Measurements from ENCODE around the gene TGM3. TPM values are rescaled to one million over a fixed set of nuclear protein-coding genes. Genes with fewer than 3 reads are reported as not detected.

TGM3 gene
- total RNA-seq, 2 donors from 2014 or later, result 0.27 TPM; not detected in 1

GRCh38 chr20:2374346-2375125 is 78.7 kb downstream of the TGM3 start:
- no peak overlapping the region for H3K27ac ChIP-seq
- no peak overlapping the region for H3K4me3 ChIP-seq
- no peak for TF ChIP-seq CTCF (IDR thresholded peaks at IDR 0.05)
- ATAC-seq (ENCODE audit: insufficient number of reproducible peaks, low FRiP score, low read depth) (no peak), DNase-seq (ENCODE audit: low spot score) (no peak)
- no peaks in the 10 kb centered on the region for H3K4me1 ChIP-seq (ENCODE audit: control insufficient read depth in 1 of 2, low read depth in 2 of 2)
- no peaks in the 10 kb centered on the region for H3K27me3 ChIP-seq (replicated peaks; ENCODE audit: insufficient read depth)
- H3K36me3 ChIP-seq, result no peaks in the 10 kb centered on the region
- no peaks in the 10 kb centered on the region for H3K9me3 ChIP-seq

- no peak for TF ChIP-seq CTCF (IDR thresholded peaks at IDR 0.05)
- H3K4me3 ChIP-seq, result no peak overlapping the region
- no peaks in the 10 kb centered on the region for H3K4me1 ChIP-seq (ENCODE audit: control insufficient read depth in 1 of 2, low read depth in 2 of 2)
- no peak for DNase-seq (ENCODE audit: low spot score)
- H3K27ac ChIP-seq, result no peak overlapping the region
- no peaks in the 10 kb centered on the region for H3K36me3 ChIP-seq
- H3K9me3 ChIP-seq, result no peaks in the 10 kb centered on the region
- no peak for ATAC-seq (ENCODE audit: insufficient number of reproducible peaks, low FRiP score, low read depth)
- no peaks in the 10 kb centered on the region for H3K27me3 ChIP-seq (replicated peaks; ENCODE audit: insufficient read depth)
Measured at GRCh38 chr20:2378893-2379292, 83.1 kb downstream of the TGM3 start.

- Histone ChIP-seq H3K4me3 (no peak overlapping the region), H3K27me3 (replicated peaks; ENCODE audit: insufficient read depth) (no peaks in the 10 kb centered on the region), H3K36me3 (no peaks in the 10 kb centered on the region), H3K9me3 (no peaks in the 10 kb centered on the region), H3K27ac (no peak overlapping the region), H3K4me1 (ENCODE audit: control insufficient read depth in 1 of 2, low read depth in 2 of 2) (no peaks in the 10 kb centered on the region)
- DNase-seq (ENCODE audit: low spot score) (no peak), ATAC-seq (ENCODE audit: insufficient number of reproducible peaks, low FRiP score, low read depth) (no peak)
- no peak for TF ChIP-seq CTCF (IDR thresholded peaks at IDR 0.05)
Measured at GRCh38 chr20:2379511-2380229, 83.9 kb downstream of the TGM3 start.

- no peak within 1 kb of the TSS for H3K27ac ChIP-seq
- no peaks in the 10 kb centered on the region for H3K9me3 ChIP-seq
- no peak for ATAC-seq (ENCODE audit: insufficient number of reproducible peaks, low FRiP score, low read depth)
- no peaks in the 10 kb centered on the region for H3K27me3 ChIP-seq (replicated peaks; ENCODE audit: insufficient read depth)
- no peaks in the 10 kb centered on the region for H3K4me1 ChIP-seq (ENCODE audit: control insufficient read depth in 1 of 2, low read depth in 2 of 2)
- no peak for TF ChIP-seq CTCF (IDR thresholded peaks at IDR 0.05)
- no peaks in the 10 kb centered on the region for H3K36me3 ChIP-seq
- H3K4me3 ChIP-seq, result no peak within 1 kb of the TSS
- no peak for DNase-seq (ENCODE audit: low spot score)
Measured at GRCh38 chr20:2380601-2381000, 84.8 kb downstream of the TGM3 start, which contains the start of gene TGM6. TGM6 (plus strand) TSS chr20:2380901; CDS start chr20:2380969, 68 bp downstream.

GRCh38 chr20:2381303-2381702 is 85.5 kb downstream of the TGM3 start:
- no peaks in the 10 kb centered on the region for H3K4me1 ChIP-seq (ENCODE audit: control insufficient read depth in 1 of 2, low read depth in 2 of 2)
- ATAC-seq (ENCODE audit: insufficient number of reproducible peaks, low FRiP score, low read depth) (no peak), DNase-seq (ENCODE audit: low spot score) (no peak)
- H3K27me3 ChIP-seq (replicated peaks; ENCODE audit: insufficient read depth), result no peaks in the 10 kb centered on the region
- no peaks in the 10 kb centered on the region for H3K9me3 ChIP-seq
- no peak for TF ChIP-seq CTCF (IDR thresholded peaks at IDR 0.05)
- H3K27ac ChIP-seq, result no peak overlapping the region
- H3K36me3 ChIP-seq, result no peaks in the 10 kb centered on the region
- H3K4me3 ChIP-seq, result no peak overlapping the region
